ENCODE data around the gene MMP15.
A peak's percentile ranks its signal among the peaks of the same experiment; 100 is the strongest.
"Not testable (repeated sequence)": the region's sequence is repeated elsewhere in the genome, so short reads cannot be mapped to it uniquely, and the experiment has no call there.

MMP15 gene

DNA sequence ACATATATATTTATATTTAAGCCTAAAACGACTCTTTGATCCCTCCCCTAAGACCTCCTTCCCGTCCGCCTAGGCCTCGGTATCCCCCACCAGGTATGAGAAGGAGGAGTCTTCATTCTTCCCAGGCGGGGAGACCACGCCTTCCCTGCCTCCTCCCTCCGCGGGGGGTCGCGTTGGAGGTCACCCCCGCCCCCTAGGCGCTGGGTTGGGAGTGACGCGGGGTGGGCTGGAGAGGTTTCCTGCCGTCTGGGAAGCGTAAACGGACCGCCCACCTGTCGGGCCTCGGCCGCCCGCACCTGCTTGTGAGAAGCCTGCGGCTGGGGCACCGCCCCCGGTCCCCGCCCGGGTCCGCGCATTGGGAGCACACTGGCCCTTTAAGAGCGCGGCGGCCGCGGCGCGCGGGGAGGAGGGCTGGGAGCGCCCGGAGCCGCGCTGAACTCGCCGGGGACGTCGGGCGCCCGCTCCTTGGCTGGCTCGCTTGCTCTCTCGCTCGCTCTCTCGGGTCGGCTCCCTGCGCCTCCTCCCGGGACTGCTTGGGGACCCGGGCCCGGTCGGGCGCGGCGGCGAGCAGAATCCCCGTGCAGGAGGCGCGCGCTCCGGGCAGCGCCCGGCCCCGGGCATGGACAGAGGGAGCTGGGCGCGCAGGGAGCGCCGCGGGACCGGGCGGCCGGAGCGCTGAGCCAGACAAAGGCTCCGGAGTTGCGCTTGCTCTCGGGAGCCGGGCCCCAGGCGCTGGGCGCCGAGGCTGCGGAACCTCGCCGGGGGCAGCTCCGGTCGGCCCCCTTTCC lies at the start of gene MMP15:
MMP15 (plus strand) TSS at position 404 of the 788 bp plus-strand sequence. CDS start 597 bp downstream, outside the sequence.
- peaks cover 11% of the 10 kb centered on the region for H3K4me1 ChIP-seq (ENCODE audit: insufficient read depth, poor library complexity, severe bottlenecking)
- DNase-seq (ENCODE audit: low spot score) (no peak), ATAC-seq (ENCODE audit: low read depth) (peak; percentile 63)
- H3K27me3 ChIP-seq (ENCODE audit: insufficient read depth, poor library complexity, severe bottlenecking): no peaks in the 10 kb centered on the region
- no peaks in the 10 kb centered on the region for H3K9me3 ChIP-seq (ENCODE audit: severe bottlenecking)
- TF ChIP-seq, protein P1, sequence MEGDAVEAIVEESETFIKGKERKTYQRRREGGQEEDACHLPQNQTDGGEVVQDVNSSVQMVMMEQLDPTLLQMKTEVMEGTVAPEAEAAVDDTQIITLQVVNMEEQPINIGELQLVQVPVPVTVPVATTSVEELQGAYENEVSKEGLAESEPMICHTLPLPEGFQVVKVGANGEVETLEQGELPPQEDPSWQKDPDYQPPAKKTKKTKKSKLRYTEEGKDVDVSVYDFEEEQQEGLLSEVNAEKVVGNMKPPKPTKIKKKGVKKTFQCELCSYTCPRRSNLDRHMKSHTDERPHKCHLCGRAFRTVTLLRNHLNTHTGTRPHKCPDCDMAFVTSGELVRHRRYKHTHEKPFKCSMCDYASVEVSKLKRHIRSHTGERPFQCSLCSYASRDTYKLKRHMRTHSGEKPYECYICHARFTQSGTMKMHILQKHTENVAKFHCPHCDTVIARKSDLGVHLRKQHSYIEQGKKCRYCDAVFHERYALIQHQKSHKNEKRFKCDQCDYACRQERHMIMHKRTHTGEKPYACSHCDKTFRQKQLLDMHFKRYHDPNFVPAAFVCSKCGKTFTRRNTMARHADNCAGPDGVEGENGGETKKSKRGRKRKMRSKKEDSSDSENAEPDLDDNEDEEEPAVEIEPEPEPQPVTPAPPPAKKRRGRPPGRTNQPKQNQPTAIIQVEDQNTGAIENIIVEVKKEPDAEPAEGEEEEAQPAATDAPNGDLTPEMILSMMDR (IDR thresholded peaks at IDR 0.05; ENCODE audit: poor library complexity, severe bottlenecking): no peak
- peak within 1 kb of the TSS; percentile 79 for H3K4me3 ChIP-seq (ENCODE audit: severe bottlenecking)
- H3K27ac ChIP-seq (ENCODE audit: poor library complexity, severe bottlenecking): peak within 1 kb of the TSS; percentile 10
- no peaks in the 10 kb centered on the region for H3K36me3 ChIP-seq (ENCODE audit: low read depth)

DNA sequence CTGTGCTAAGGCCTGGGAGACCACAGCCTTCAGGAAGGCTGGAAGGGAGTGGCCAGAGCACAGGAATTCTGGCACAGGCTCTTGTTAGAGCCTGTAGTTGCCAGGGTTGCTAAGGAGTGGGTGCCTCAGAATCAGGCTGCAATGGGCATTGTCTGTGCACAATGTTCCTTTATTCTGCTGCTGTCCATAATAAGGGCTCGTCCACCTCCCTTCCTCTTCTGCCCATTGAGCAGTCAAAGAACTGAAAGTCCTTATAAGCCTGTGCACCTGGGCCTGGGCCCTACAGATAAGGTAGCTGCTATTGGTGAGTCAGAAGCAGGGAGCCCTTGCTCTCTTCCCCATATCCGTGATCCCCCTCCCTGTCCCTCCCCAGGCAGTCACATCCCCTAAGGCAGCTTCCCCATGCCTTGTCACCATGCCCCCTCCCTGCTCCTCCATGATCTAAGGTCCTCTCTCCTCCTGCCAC lies 49.2 kb upstream of the MMP15 start:
- Histone ChIP-seq H3K4me3 (ENCODE audit: severe bottlenecking) (no peak overlapping the region), H3K27me3 (ENCODE audit: insufficient read depth, poor library complexity, severe bottlenecking) (no peaks in the 10 kb centered on the region), H3K4me1 (ENCODE audit: insufficient read depth, poor library complexity, severe bottlenecking) (no peaks in the 10 kb centered on the region), H3K36me3 (ENCODE audit: low read depth) (no peaks in the 10 kb centered on the region), H3K27ac (ENCODE audit: poor library complexity, severe bottlenecking) (no peak overlapping the region), H3K9me3 (ENCODE audit: severe bottlenecking) (no peaks in the 10 kb centered on the region)
- ATAC-seq (ENCODE audit: low read depth) (peak; percentile 74), DNase-seq (ENCODE audit: low spot score) (no peak)
- TF ChIP-seq, protein P1 (IDR thresholded peaks at IDR 0.05; ENCODE audit: poor library complexity, severe bottlenecking): no peak

DNA sequence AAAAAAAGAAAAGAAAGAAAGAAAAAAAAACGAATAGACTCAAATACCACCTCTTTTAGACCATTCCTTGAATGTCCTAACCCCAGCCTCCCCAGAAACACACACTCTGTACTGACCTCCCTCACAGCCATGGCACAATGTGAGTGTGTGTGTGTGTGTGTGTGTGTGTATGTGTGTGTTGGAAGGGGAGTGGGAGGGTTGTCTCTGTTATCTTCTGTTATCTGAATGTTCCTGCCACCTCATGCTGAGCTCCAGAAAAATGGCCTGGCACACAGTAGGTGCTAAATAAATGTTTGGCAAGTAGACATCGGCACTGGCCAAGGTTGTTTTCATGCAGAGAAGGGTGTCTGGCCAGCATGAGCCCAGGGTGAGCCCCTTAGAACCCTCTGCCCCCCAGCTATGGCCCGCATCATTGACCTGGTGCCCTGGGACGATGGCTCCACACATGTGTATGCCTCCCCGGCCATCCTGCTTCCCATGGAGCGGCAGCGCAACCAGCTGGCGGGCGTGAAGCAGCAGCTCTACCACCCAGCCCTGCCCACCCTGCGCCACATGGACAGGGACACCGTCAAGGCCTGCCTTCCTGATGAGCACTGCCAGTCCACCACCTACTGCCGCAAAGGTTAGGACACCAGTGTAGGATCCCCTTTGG lies 48.0 kb upstream of the MMP15 start:
- Histone ChIP-seq H3K4me1 (ENCODE audit: insufficient read depth, poor library complexity, severe bottlenecking) (no peaks in the 10 kb centered on the region), H3K4me3 (ENCODE audit: severe bottlenecking) (no peak overlapping the region), H3K36me3 (ENCODE audit: low read depth) (no peaks in the 10 kb centered on the region), H3K27ac (ENCODE audit: poor library complexity, severe bottlenecking) (no peak overlapping the region), H3K9me3 (ENCODE audit: severe bottlenecking) (no peaks in the 10 kb centered on the region), H3K27me3 (ENCODE audit: insufficient read depth, poor library complexity, severe bottlenecking) (no peaks in the 10 kb centered on the region)
- TF ChIP-seq, protein P1 (IDR thresholded peaks at IDR 0.05; ENCODE audit: poor library complexity, severe bottlenecking): no peak
- no peak for DNase-seq (ENCODE audit: low spot score)
- ATAC-seq (ENCODE audit: low read depth): 0 out of 3 replicates have a peak, but pooled peaks have one; percentile 37

DNA sequence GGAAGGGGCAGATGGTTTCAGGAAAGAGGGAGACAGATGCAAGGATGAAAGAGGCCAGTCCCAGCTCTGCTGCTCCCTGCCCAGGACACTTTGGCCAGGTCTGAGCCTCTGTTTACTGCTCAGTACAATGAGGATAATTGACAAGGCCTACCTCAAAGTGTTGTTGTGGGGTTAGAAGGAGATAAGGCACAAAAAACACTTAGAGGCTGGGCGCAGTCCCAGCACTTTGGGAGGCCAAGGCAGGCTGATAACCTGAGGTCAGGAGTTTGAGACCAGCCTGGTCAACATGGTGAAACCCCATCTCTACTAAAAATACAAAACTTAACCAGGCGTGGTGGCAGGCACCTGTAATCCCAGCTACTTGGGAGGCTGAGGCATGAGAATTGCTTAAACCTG lies 47.5 kb upstream of the MMP15 start:
- H3K27ac ChIP-seq (ENCODE audit: poor library complexity, severe bottlenecking); H3K4me3 ChIP-seq (ENCODE audit: severe bottlenecking); ATAC-seq (ENCODE audit: low read depth); H3K36me3 ChIP-seq (ENCODE audit: low read depth); H3K4me1 ChIP-seq (ENCODE audit: insufficient read depth, poor library complexity, severe bottlenecking); H3K9me3 ChIP-seq (ENCODE audit: severe bottlenecking); DNase-seq (ENCODE audit: low spot score); H3K27me3 ChIP-seq (ENCODE audit: insufficient read depth, poor library complexity, severe bottlenecking): not testable (repeated sequence)

DNA sequence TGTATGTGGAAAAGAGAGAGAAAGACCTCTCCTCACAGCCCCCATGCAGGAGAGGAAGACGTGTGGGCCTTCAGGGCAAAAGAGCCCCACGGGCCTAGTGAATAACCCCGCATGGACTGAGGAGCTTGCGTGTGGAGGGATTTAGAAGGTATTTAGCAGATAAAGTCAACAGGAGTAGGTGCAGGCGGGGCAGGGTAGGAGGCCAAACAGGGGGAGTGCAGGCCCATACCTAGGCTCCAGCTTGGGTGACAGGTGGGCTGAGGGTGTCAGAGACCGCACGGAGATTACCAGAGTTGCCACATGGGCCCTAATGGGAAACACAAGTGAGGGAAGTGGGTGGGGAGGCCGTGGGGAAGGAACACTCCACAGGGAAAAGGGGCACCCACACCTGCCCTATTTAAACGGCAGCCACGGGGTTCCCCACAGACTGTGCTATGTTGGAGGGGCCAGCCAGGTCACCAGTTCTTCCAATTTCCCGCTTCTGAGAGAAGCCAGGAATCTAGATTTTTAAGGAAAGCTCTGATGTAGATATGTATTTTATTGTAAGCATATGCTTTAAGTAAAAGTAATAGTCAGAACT lies 46.5 kb upstream of the MMP15 start:
- no peaks in the 10 kb centered on the region for H3K4me1 ChIP-seq (ENCODE audit: insufficient read depth, poor library complexity, severe bottlenecking)
- no peak overlapping the region for H3K4me3 ChIP-seq (ENCODE audit: severe bottlenecking)
- no peaks in the 10 kb centered on the region for H3K27me3 ChIP-seq (ENCODE audit: insufficient read depth, poor library complexity, severe bottlenecking)
- no peaks in the 10 kb centered on the region for H3K36me3 ChIP-seq (ENCODE audit: low read depth)
- no peak overlapping the region for H3K27ac ChIP-seq (ENCODE audit: poor library complexity, severe bottlenecking)
- ATAC-seq (ENCODE audit: low read depth) (no peak), DNase-seq (ENCODE audit: low spot score) (no peak)
- TF ChIP-seq, protein P1 (IDR thresholded peaks at IDR 0.05; ENCODE audit: poor library complexity, severe bottlenecking): no peak
- no peaks in the 10 kb centered on the region for H3K9me3 ChIP-seq (ENCODE audit: severe bottlenecking)

Data from RWPE2 (cell line).